GM19395 (cell line): ENCODE results near the gene PDE6D.

Experiments
- ATAC-seq: cut with Tn5 transposase; IDR thresholded peaks from one replicate; pipeline ENCODE4 v1.9.1; 2021; ENCODE audit warnings: mild to moderate bottlenecking, moderate library complexity; ENCODE audit not compliant: unreplicated experiment

The PDE6D gene

GRCh38 chr2:231780909-231781797, at the start of gene PDE6D:
PDE6D (minus strand) TSS chr2:231781282; CDS start chr2:231781114, 168 bp downstream.
- peak; percentile 91 for ATAC-seq

GRCh38 chr2:231821908-231822307, 40.8 kb upstream of the PDE6D start:
- ATAC-seq, result no peak

- no peak for ATAC-seq
Measured at GRCh38 chr2:231820786-231821303, 39.8 kb upstream of the PDE6D start.

- no peak for ATAC-seq
Measured at GRCh38 chr2:231819447-231820042, 38.5 kb upstream of the PDE6D start.

- ATAC-seq, result no peak
Measured at GRCh38 chr2:231816327-231817026, 35.4 kb upstream of the PDE6D start.

GRCh38 chr2:231810905-231811304, 29.8 kb upstream of the PDE6D start:
- ATAC-seq, result no peak

- ATAC-seq, result no peak
Measured at GRCh38 chr2:231807020-231807419, 25.9 kb upstream of the PDE6D start.

GRCh38 chr2:231803501-231804138, 22.5 kb upstream of the PDE6D start:
- no peak for ATAC-seq

GRCh38 chr2:231800493-231801091, 19.5 kb upstream of the PDE6D start:
- no peak for ATAC-seq

- no peak for ATAC-seq
Measured at GRCh38 chr2:231795525-231796327, 14.6 kb upstream of the PDE6D start.

GRCh38 chr2:231794383-231794782, 13.3 kb upstream of the PDE6D start:
- ATAC-seq, result no peak

GRCh38 chr2:231791107-231791506, 10.0 kb upstream of the PDE6D start:
- no peak for ATAC-seq

- no peak for ATAC-seq
Measured at GRCh38 chr2:231786917-231787292, 5.8 kb upstream of the PDE6D start.

GRCh38 chr2:231786177-231786916, 5.3 kb upstream of the PDE6D start, which contains the start of gene COPS7B:
COPS7B (plus strand) TSS chr2:231786445; CDS start chr2:231788571, 2,126 bp downstream.
- peak; percentile 57 for ATAC-seq

- peak; percentile 16 for ATAC-seq
Measured at GRCh38 chr2:231785822-231786176, 4.7 kb upstream of the PDE6D start.

GRCh38 chr2:231785413-231785812, 4.3 kb upstream of the PDE6D start:
- no peak for ATAC-seq

- no peak for ATAC-seq
Measured at GRCh38 chr2:231781798-231782726, 980 bp upstream of the PDE6D start.
